HG03103 (cell line): Measurements from ENCODE around the gene MAGI1.

Source experiments
- ATAC-seq: cut with Tn5 transposase; IDR thresholded peaks from one replicate; pipeline ENCODE4 v1.9.1; 2021; ENCODE audit warnings: low read depth; ENCODE audit not compliant: unreplicated experiment

Gene MAGI1

GRCh38 chr3:65658401-65658800 lies 380.3 kb downstream of the MAGI1 start:
- ATAC-seq, result no peak

- no peak for ATAC-seq
Measured at GRCh38 chr3:65655061-65655460, 383.7 kb downstream of the MAGI1 start.

- ATAC-seq, result no peak
Measured at GRCh38 chr3:65653731-65654130, 385.0 kb downstream of the MAGI1 start.

- no peak for ATAC-seq
Measured at GRCh38 chr3:65650247-65650646, 388.5 kb downstream of the MAGI1 start.

- no peak for ATAC-seq
Measured at GRCh38 chr3:65647369-65647768, 391.3 kb downstream of the MAGI1 start.

- no peak for ATAC-seq
Measured at GRCh38 chr3:65642883-65643282, 395.8 kb downstream of the MAGI1 start.

- no peak for ATAC-seq
Measured at GRCh38 chr3:65641777-65642176, 396.9 kb downstream of the MAGI1 start.

GRCh38 chr3:65641045-65641444 lies 397.7 kb downstream of the MAGI1 start:
- no peak for ATAC-seq

GRCh38 chr3:65639444-65639843 lies 399.3 kb downstream of the MAGI1 start:
- no peak for ATAC-seq

GRCh38 chr3:65638301-65638700 lies 400.4 kb downstream of the MAGI1 start:
- ATAC-seq, result no peak

- ATAC-seq, result no peak
Measured at GRCh38 chr3:65636326-65636725, 402.4 kb downstream of the MAGI1 start.

GRCh38 chr3:65635657-65636056 lies 403.1 kb downstream of the MAGI1 start:
- no peak for ATAC-seq

- no peak for ATAC-seq
Measured at GRCh38 chr3:65633018-65633638, 405.6 kb downstream of the MAGI1 start.

- ATAC-seq, result no peak
Measured at GRCh38 chr3:65632414-65632813, 406.3 kb downstream of the MAGI1 start.

- no peak for ATAC-seq
Measured at GRCh38 chr3:65628978-65629377, 409.7 kb downstream of the MAGI1 start.

GRCh38 chr3:65627062-65627461 lies 411.7 kb downstream of the MAGI1 start:
- ATAC-seq, result no peak

- no peak for ATAC-seq
Measured at GRCh38 chr3:65625305-65625704, 413.4 kb downstream of the MAGI1 start.

GRCh38 chr3:65623362-65623761 lies 415.4 kb downstream of the MAGI1 start:
- no peak for ATAC-seq

GRCh38 chr3:65619888-65620287 lies 418.8 kb downstream of the MAGI1 start:
- ATAC-seq, result no peak

GRCh38 chr3:65619451-65619881 lies 419.3 kb downstream of the MAGI1 start:
- no peak for ATAC-seq

GRCh38 chr3:65618599-65618998 lies 420.1 kb downstream of the MAGI1 start:
- no peak for ATAC-seq

- no peak for ATAC-seq
Measured at GRCh38 chr3:65617787-65618186, 420.9 kb downstream of the MAGI1 start.

- ATAC-seq, result no peak
Measured at GRCh38 chr3:65617209-65617608, 421.5 kb downstream of the MAGI1 start.
